Measurements from ENCODE around the gene ZNF394.

The ZNF394 gene

DNA sequence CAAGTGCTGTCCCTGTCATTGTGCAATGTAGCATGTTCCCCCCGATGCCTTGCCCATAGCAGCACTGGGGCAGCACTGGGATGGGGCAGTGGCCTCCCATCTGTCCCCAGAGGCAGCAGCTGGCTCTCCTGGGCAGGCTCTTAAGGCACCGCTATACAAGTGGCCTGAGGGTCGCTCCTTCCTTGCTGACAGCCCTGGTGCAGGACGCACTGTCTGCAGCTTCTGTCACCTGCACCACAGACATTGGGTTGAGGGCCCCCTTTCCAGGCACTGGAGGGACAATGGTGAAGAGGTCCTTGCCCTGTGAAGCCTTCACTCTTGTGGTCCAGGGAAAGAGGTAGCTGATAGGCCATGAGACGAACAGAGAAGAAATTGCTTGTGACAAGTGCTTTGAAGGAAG is 50.8 kb downstream of the ZNF394 start:
- DNase-seq (ENCODE audit: low read depth), result no peak

- no peak for DNase-seq (ENCODE audit: low read depth)
Observed at GRCh38 chr7:99448855-99449254, 51.2 kb downstream of the ZNF394 start.

GRCh38 chr7:99447943-99448342 is 52.1 kb downstream of the ZNF394 start:
- no peak for DNase-seq (ENCODE audit: low read depth)

GRCh38 chr7:99446096-99446495 is 54.0 kb downstream of the ZNF394 start:
- no peak for DNase-seq (ENCODE audit: low read depth)

Data from activated T-cell treated with anti-CD3 and anti-CD28 coated beads for 24 hours (primary cell).